ENCODE results near the gene OAS1. TPM values are rescaled to one million over a fixed set of nuclear protein-coding genes. Genes with fewer than 3 reads are reported as not detected.

Gene OAS1
- total RNA-seq, 1 donor from 2014 or later = 19.1 TPM

DNA sequence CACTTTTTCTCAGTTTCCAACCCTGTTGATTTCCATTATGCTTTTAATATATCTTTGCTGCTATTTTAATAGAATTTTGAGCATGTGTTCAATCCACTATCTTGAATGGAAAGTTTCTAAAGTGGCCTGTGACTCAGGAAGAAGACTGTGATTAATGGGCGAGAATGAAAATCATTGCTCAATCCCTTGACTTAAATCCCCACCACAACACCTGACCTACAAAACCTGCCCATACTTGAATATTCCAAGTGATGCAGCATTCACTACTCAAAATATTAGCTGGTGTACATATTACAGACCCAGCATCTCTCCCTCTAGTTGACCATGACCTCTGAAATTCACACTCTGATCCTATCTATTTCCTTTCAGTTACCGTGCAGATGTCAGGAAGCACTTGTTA, 30.2 kb downstream of the OAS1 start:
- Mint-ChIP-seq H3K27me3 (peaks cover 23% of the 10 kb centered on the region), H3K9me3 (peaks cover 4% of the 10 kb centered on the region), H3K27ac (peak overlapping the region; percentile 42), H3K4me3 (peak overlapping the region; percentile 58), H3K4me1 (ENCODE audit: unreplicated experiment) (no peaks in the 10 kb centered on the region), H3K36me3 (no peaks in the 10 kb centered on the region)
- TF ChIP-seq CTCF (conservative IDR thresholded peaks at IDR 0.05) = no peak
- no peak for DNase-seq (ENCODE audit: extremely low spot score, unreplicated experiment)

GRCh38 chr12:112937741-112938719, 31.3 kb downstream of the OAS1 start, which contains the start of gene OAS3:
OAS3 (plus strand) TSS chr12:112938474; CDS start chr12:112938531, 57 bp downstream.
- no peaks in the 10 kb centered on the region for H3K36me3 Mint-ChIP-seq
- H3K27me3 Mint-ChIP-seq = peaks cover 17% of the 10 kb centered on the region
- no peak for TF ChIP-seq CTCF (conservative IDR thresholded peaks at IDR 0.05)
- H3K4me1 Mint-ChIP-seq (ENCODE audit: unreplicated experiment) = no peaks in the 10 kb centered on the region
- H3K27ac Mint-ChIP-seq = peak within 1 kb of the TSS; percentile 42
- peak within 1 kb of the TSS; percentile 83 for H3K4me3 Mint-ChIP-seq
- H3K9me3 Mint-ChIP-seq = peaks cover 4% of the 10 kb centered on the region
- no peak for DNase-seq (ENCODE audit: extremely low spot score, unreplicated experiment)

DNA sequence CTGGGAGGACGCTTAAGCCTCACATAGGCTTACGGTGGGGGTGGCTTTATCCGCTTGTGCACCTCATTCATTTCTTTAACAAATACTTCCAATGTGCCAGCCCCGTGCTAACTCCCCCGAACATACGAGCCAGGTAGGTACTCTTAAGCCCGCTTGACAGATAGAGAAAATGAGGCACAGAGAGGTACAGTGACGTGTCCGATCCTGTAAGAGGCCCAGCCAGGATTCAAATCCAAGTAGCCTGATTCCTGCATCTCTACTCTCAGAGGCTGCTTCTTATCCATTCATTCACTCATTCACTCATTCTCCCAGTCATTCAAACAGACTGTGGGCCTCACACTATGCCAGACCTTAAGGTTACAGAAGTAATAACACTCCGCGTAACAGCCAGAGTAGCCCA, 32.0 kb downstream of the OAS1 start:
- H3K36me3 Mint-ChIP-seq = no peaks in the 10 kb centered on the region
- no peaks in the 10 kb centered on the region for H3K4me1 Mint-ChIP-seq (ENCODE audit: unreplicated experiment)
- DNase-seq (ENCODE audit: extremely low spot score, unreplicated experiment) = no peak
- H3K4me3 Mint-ChIP-seq = peak overlapping the region; percentile 83
- peaks cover 16% of the 10 kb centered on the region for H3K27me3 Mint-ChIP-seq
- peaks cover 4% of the 10 kb centered on the region for H3K9me3 Mint-ChIP-seq
- TF ChIP-seq CTCF (conservative IDR thresholded peaks at IDR 0.05) = no peak
- no peak overlapping the region for H3K27ac Mint-ChIP-seq

DNA sequence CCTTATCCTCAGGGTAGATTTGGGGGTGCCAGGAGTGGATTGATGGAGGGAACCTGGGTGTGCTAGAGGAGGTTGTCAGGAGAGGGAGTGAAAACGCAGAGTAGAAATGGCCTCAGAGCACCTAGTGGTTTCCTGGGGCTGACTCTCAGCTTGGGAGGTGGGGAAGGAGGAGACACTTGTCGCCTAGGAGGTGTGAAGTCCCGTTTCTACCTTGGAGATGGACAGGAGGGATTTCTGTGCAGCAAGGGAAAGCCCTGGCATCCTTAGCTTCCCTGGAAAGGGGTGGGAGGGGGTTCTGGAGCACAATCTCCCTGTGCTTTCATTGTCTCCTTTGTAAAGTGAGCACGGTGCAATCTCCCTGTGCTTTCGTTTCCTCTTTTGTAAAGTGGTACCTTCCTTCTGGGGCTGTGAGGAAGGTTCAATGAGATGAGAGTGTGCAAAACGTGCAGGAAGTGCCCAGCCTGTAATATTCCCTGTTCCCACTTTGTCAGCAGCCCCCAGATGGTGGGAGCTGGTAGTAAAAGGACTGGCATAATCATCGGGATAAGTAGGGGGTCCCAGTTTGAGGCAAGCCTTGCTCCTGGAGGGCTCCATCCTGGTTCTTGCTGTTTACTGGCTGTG, 33.1 kb downstream of the OAS1 start:
- Mint-ChIP-seq H3K36me3 (no peaks in the 10 kb centered on the region), H3K27ac (peak overlapping the region; percentile 14), H3K27me3 (peaks cover 16% of the 10 kb centered on the region), H3K4me3 (peak overlapping the region; percentile 19), H3K9me3 (peaks cover 4% of the 10 kb centered on the region), H3K4me1 (ENCODE audit: unreplicated experiment) (no peaks in the 10 kb centered on the region)
- no peak for TF ChIP-seq CTCF (conservative IDR thresholded peaks at IDR 0.05)
- DNase-seq (ENCODE audit: extremely low spot score, unreplicated experiment) = no peak

DNA sequence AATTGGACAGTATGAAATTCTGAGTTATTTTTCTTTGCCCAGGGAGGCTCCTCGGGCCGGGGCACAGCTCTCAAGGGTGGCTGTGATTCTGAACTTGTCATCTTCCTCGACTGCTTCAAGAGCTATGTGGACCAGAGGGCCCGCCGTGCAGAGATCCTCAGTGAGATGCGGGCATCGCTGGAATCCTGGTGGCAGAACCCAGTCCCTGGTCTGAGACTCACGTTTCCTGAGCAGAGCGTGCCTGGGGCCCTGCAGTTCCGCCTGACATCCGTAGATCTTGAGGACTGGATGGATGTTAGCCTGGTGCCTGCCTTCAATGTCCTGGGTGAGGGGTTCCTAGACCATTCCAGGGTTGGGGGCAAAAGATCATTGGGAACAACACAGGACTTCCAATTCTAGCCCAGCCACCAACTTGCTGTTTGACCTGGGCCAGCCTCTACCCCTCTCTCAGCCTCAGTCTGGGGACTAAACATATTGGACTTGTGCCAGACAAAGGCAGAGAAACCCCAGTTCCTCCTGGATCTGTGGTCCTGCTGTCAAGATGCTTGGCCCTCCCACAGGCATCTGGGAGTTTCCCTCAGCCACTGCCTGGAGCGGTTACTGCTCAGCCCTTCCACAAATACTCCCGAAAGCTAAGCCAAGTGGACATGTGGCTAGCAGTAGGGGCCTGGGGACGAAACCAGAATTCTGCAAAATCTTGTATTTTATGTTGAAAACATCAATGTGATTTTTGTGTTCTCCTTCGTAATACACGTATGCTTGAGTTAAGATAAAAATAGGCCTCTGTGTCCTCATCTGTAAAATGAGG, 35.0 kb downstream of the OAS1 start:
- Mint-ChIP-seq H3K27ac (no peak overlapping the region), H3K36me3 (no peaks in the 10 kb centered on the region), H3K4me3 (no peak overlapping the region), H3K9me3 (no peaks in the 10 kb centered on the region), H3K27me3 (peaks cover 16% of the 10 kb centered on the region), H3K4me1 (ENCODE audit: unreplicated experiment) (no peaks in the 10 kb centered on the region)
- DNase-seq (ENCODE audit: extremely low spot score, unreplicated experiment) = no peak
- TF ChIP-seq CTCF (conservative IDR thresholded peaks at IDR 0.05) = no peak

Measured in type B pancreatic cell (in vitro differentiated cells).